NCI-H187 (cell line): ENCODE measurements around the gene CDC25A.

Source experiments
- DNase-seq, 2 experiments: peaks; one replicate each; lab custom pipeline; 2025; lab: John Stamatoyannopoulos, UW

The CDC25A gene

GRCh38 chr3:48194446-48195071 is 6.3 kb upstream of the CDC25A start:
- peak; percentile 3 to 20 for DNase-seq

GRCh38 chr3:48190911-48191310 is 2.7 kb upstream of the CDC25A start:
- no peak for DNase-seq

- no peak for DNase-seq
These were observed 1.1 kb upstream of the CDC25A start for GRCh38 chr3:48189321-48189720.

- peak; percentile 49 to 51 for DNase-seq
These were observed 495 bp downstream of the CDC25A start for GRCh38 chr3:48187579-48188265.

GRCh38 chr3:48187301-48187578 is 977 bp downstream of the CDC25A start:
- DNase-seq = no peak

GRCh38 chr3:48186631-48187300 is 1.5 kb downstream of the CDC25A start:
- DNase-seq = no peak

- DNase-seq = no peak
These were observed 3.1 kb downstream of the CDC25A start for GRCh38 chr3:48185129-48185528.

GRCh38 chr3:48184299-48184698 is 3.9 kb downstream of the CDC25A start:
- DNase-seq = no peak

GRCh38 chr3:48180531-48181253 is 7.5 kb downstream of the CDC25A start:
- no peak for DNase-seq

- no peak for DNase-seq
These were observed 8.2 kb downstream of the CDC25A start for GRCh38 chr3:48180021-48180420.

- no peak for DNase-seq
These were observed 10.1 kb downstream of the CDC25A start for GRCh38 chr3:48178072-48178471.

- no peak for DNase-seq
These were observed 30.3 kb downstream of the CDC25A start for GRCh38 chr3:48157950-48158376.

GRCh38 chr3:48157202-48157840 is 30.9 kb downstream of the CDC25A start:
- no peak for DNase-seq

- DNase-seq = no peak
These were observed 32.1 kb downstream of the CDC25A start for GRCh38 chr3:48156163-48156562.

GRCh38 chr3:48155122-48155521 is 33.1 kb downstream of the CDC25A start:
- peak; percentile 1 to 4 for DNase-seq

GRCh38 chr3:48151807-48152427 is 36.3 kb downstream of the CDC25A start:
- no peak for DNase-seq

- peak; percentile 39 to 52 for DNase-seq
These were observed 37.0 kb downstream of the CDC25A start for GRCh38 chr3:48151058-48151806.

- DNase-seq = no peak
These were observed 44.2 kb downstream of the CDC25A start for GRCh38 chr3:48143992-48144391.

GRCh38 chr3:48143567-48143966 is 44.6 kb downstream of the CDC25A start:
- DNase-seq = no peak

- DNase-seq = no peak
These were observed 45.8 kb downstream of the CDC25A start for GRCh38 chr3:48142316-48142870.
